ENCODE results near the gene PHACTR3.

PHACTR3 gene

GRCh38 chr20:59820204-59821041 lies 216.1 kb downstream of the PHACTR3 start:
- no peak for DNase-seq

GRCh38 chr20:59821201-59821600 lies 216.9 kb downstream of the PHACTR3 start:
- DNase-seq, result no peak

- no peak for DNase-seq
Measured at GRCh38 chr20:59821788-59822187, 217.4 kb downstream of the PHACTR3 start.

- no peak for DNase-seq
Measured at GRCh38 chr20:59822291-59823029, 218.1 kb downstream of the PHACTR3 start.

- no peak for DNase-seq
Measured at GRCh38 chr20:59823030-59823423, 218.7 kb downstream of the PHACTR3 start.

GRCh38 chr20:59823491-59824259 lies 219.3 kb downstream of the PHACTR3 start:
- no peak for DNase-seq

- DNase-seq, result no peak
Measured at GRCh38 chr20:59824711-59825562, 220.6 kb downstream of the PHACTR3 start.

GRCh38 chr20:59825563-59825920 lies 221.2 kb downstream of the PHACTR3 start:
- no peak for DNase-seq

- no peak for DNase-seq
Measured at GRCh38 chr20:59825944-59826759, 221.8 kb downstream of the PHACTR3 start.

- DNase-seq, result no peak
Measured at GRCh38 chr20:59827138-59828056, 223.1 kb downstream of the PHACTR3 start.

- DNase-seq, result no peak
Measured at GRCh38 chr20:59828125-59829053, 224.0 kb downstream of the PHACTR3 start.

- no peak for DNase-seq
Measured at GRCh38 chr20:59829054-59829785, 224.9 kb downstream of the PHACTR3 start.

- DNase-seq, result no peak
Measured at GRCh38 chr20:59829786-59830664, 225.7 kb downstream of the PHACTR3 start.

GRCh38 chr20:59830665-59831023 lies 226.3 kb downstream of the PHACTR3 start:
- no peak for DNase-seq

GRCh38 chr20:59831024-59831915 lies 226.9 kb downstream of the PHACTR3 start:
- DNase-seq, result no peak

GRCh38 chr20:59831916-59832270 lies 227.6 kb downstream of the PHACTR3 start:
- DNase-seq, result no peak
